ENCODE measurements around the gene RPUSD3. TPM values are rescaled to one million over a fixed set of nuclear protein-coding genes. Genes with fewer than 3 reads are reported as not detected.

The RPUSD3 gene
- 34.8 to 48.6 TPM (median 43.3 TPM) in 5 replicates for total RNA-seq (2022; extraction: Qiagen RNA extraction; ENCODE audit: low read depth)

GRCh38 chr3:9843715-9844438 lies at the start of gene RPUSD3:
RPUSD3 (minus strand) TSS chr3:9844008; CDS start chr3:9843990, 18 bp downstream.

DNA sequence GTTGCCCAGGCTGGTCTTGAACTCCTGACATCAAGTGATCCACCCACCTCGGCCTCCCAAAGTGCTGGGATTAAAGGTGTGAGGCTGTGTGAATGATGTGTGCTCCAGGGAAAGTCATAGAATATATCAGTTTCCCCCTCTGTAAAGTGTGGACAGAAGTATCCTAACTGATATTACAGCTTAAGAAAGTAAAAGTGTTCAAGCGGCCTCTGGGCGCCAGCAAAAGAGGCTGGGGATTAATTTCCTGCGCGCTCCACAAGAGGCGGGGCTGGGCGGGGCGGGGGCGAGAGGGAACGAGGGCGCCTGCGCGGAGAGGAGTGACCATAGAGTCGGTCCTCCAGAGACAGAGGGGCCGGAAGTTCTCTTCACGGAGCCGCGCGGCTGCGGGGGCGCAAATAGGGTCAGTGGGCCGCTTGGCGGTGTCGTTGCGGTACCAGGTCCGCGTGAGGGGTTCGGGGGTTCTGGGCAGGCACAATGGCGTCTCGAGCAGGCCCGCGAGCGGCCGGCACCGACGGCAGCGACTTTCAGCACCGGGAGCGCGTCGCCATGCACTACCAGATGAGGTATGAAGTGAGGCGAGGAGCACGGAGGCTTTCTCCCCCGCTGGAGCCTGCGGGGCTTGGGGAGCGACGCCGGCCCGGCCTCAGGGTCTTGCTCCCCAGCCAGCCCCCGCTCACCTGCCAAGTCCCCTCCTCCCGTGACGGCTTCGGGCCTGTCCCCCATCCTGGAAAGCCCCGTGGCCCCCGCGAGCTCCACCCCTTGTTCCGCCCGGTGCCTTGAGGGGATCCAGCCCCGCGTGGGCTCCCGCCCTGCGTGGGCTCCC lies 46.7 kb upstream of the RPUSD3 start, which contains the start of gene JAGN1:
TSS of gene JAGN1 (plus strand) at position 362 of the 823 bp plus-strand sequence. CDS start at position 475, 113 bp downstream.

GRCh38 chr3:9879830-9880549 lies 36.2 kb upstream of the RPUSD3 start, which contains the start of gene CIDEC:
CIDEC (minus strand) TSS chr3:9880253; CDS start chr3:9878486, 1,767 bp downstream.

DNA sequence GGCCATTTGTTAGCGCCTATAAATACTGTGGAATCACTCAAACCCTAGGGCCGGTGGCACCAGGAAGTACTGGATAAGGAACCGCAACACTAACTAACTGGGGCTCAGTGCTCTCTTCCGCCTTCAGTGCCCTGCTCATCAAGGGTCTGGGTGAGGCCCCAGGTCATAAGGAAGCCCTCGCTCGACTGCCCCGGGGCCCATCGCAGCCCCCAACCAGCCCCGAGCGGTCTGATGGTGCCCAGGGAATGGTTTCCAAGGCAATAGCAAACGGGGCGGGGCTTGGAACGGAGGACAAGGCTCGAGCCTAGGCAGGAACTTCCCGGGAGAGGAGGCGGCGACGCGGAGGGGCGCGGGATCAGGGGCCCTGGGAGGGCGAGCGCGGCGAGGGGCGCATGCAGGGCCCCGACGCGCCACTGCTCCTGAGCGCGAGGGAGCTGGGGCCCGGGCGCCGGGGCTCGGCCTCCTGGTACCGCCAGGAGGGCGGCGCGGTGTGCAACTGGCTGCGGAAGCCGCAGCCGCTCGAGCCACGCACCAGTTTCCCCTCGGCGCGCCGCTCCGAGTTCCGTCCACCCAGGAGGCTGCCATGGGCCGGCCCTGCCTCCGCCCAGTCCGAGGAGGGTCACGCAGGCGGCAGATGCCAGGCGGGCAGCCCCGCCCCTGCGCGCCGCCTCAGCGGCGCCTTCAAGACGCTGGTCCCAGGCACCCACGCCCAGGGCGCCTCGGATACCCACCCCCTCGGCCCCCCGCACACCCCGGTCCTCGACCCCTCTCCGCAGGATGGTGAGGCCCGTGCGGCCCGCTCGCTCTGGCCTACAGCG lies 34.0 kb downstream of the RPUSD3 start, which contains the start of gene TTLL3:
TSS of gene TTLL3 (plus strand) at position 648 of the 818 bp plus-strand sequence. CDS start 400 bp downstream, outside the sequence.

GRCh38 chr3:9792405-9793160 lies 51.2 kb downstream of the RPUSD3 start, which contains the start of the genes ARPC4 and TADA3:
ARPC4 (plus strand) TSS chr3:9793082; CDS start chr3:9793122, 40 bp downstream.
TADA3 (minus strand) TSS chr3:9792473; CDS start chr3:9791466, 1,007 bp downstream.

Other genes starting within 250 kb of the RPUSD3 start
- gene MTMR14, start 194.5 kb downstream of the RPUSD3 start, total RNA-seq (2022; extraction: Qiagen RNA extraction; ENCODE audit: low read depth): 26.4 to 30.7 TPM (median 28.7 TPM) in 5 replicates
- gene CPNE9, start 140.2 kb downstream of the RPUSD3 start, total RNA-seq (2022; extraction: Qiagen RNA extraction; ENCODE audit: low read depth): 0.13 to 0.41 TPM (median 0.23 TPM) in 4 of 5 replicates, not detected in the other
- gene BRPF1, start 112.3 kb downstream of the RPUSD3 start, total RNA-seq (2022; extraction: Qiagen RNA extraction; ENCODE audit: low read depth): 17.1 to 19.5 TPM (median 18.2 TPM) in 5 replicates
- 14.5 to 17.6 TPM (median 16.5 TPM) in 5 replicates for gene OGG1, start 94.1 kb downstream of the RPUSD3 start, total RNA-seq (2022; extraction: Qiagen RNA extraction; ENCODE audit: low read depth)
- gene CAMK1, start 74.1 kb downstream of the RPUSD3 start, total RNA-seq (2022; extraction: Qiagen RNA extraction; ENCODE audit: low read depth): 13.6 to 17.6 TPM (median 16.7 TPM) in 5 replicates
- gene TADA3, start 51.5 kb downstream of the RPUSD3 start, total RNA-seq (2022; extraction: Qiagen RNA extraction; ENCODE audit: low read depth): 53.3 to 59.8 TPM (median 58.6 TPM) in 5 replicates
- 154 to 256 TPM (median 159 TPM) in 5 replicates for gene ARPC4, start 50.9 kb downstream of the RPUSD3 start, total RNA-seq (2022; extraction: Qiagen RNA extraction; ENCODE audit: low read depth)
- 6.2 to 11.1 TPM (median 7.2 TPM) in 5 replicates for gene TTLL3, start 33.7 kb downstream of the RPUSD3 start, total RNA-seq (2022; extraction: Qiagen RNA extraction; ENCODE audit: low read depth)
- gene CIDEC, start 36.2 kb upstream of the RPUSD3 start, total RNA-seq (2022; extraction: Qiagen RNA extraction; ENCODE audit: low read depth): 1.6 to 3.0 TPM (median 2.6 TPM) in 5 replicates
- gene JAGN1, start 46.6 kb upstream of the RPUSD3 start, total RNA-seq (2022; extraction: Qiagen RNA extraction; ENCODE audit: low read depth): 50.9 to 72.3 TPM (median 67.1 TPM) in 5 replicates
- gene IL17RE, start 58.8 kb upstream of the RPUSD3 start, total RNA-seq (2022; extraction: Qiagen RNA extraction; ENCODE audit: low read depth): 0.87 to 1.3 TPM (median 1.0 TPM) in 5 replicates
- gene IL17RC, start 73.1 kb upstream of the RPUSD3 start, total RNA-seq (2022; extraction: Qiagen RNA extraction; ENCODE audit: low read depth): 12.1 to 14.7 TPM (median 13.1 TPM) in 5 replicates
- 10.8 to 13.6 TPM (median 12.8 TPM) in 5 replicates for gene CRELD1, start 89.8 kb upstream of the RPUSD3 start, total RNA-seq (2022; extraction: Qiagen RNA extraction; ENCODE audit: low read depth)
- 0.72 to 1.5 TPM (median 1.4 TPM) in 5 replicates for gene PRRT3, start 108.4 kb upstream of the RPUSD3 start, total RNA-seq (2022; extraction: Qiagen RNA extraction; ENCODE audit: low read depth)
- gene EMC3, start 142.8 kb upstream of the RPUSD3 start, total RNA-seq (2022; extraction: Qiagen RNA extraction; ENCODE audit: low read depth): 117 to 135 TPM (median 127 TPM) in 5 replicates
- 17.5 to 26.0 TPM (median 19.9 TPM) in 5 replicates for gene FANCD2, start 182.4 kb upstream of the RPUSD3 start, total RNA-seq (2022; extraction: Qiagen RNA extraction; ENCODE audit: low read depth)

All from A549 treated with CpdA at 1 μM for 4 hours (cell line).